Loucy (cell line): ENCODE data around the gene EPYC.

ENCODE experiments used
- H2AFZ ChIP-seq: fragments of 200-600 bp; sonication (generic); 2 replicates; pipeline ENCODE4 v1.6.0; 2016; ENCODE audit warnings: antibody characterized with exemption, mild to moderate bottlenecking, low read length, moderate library complexity
- H3F3A ChIP-seq: fragments of 200-600 bp; 2 replicates; pipeline ENCODE4 v1.6.0; 2016; ENCODE audit warnings: antibody characterized with exemption, low read depth, mild to moderate bottlenecking
- H3K27me3 ChIP-seq: fragments of 200-600 bp; sonication (generic); 2 replicates; pipeline ENCODE4 v1.6.1; 2014; ENCODE audit warnings: low read length, mild to moderate bottlenecking; ENCODE audit not compliant: insufficient read depth, poor library complexity, severe bottlenecking
- H3K36me3 ChIP-seq: fragments of 200-600 bp; sonication (generic); 2 replicates; pipeline ENCODE4 v1.6.1; 2016; ENCODE audit warnings: low read length; ENCODE audit not compliant: insufficient read depth
- H3K4me1 ChIP-seq: fragments of 200-600 bp; sonication (generic); 2 replicates; pipeline ENCODE4 v1.5.1; 2014; ENCODE audit warnings: low read length, mild to moderate bottlenecking; ENCODE audit not compliant: insufficient read depth, poor library complexity, severe bottlenecking
- H3K4me2 ChIP-seq: fragments of 200-600 bp; sonication (generic); 2 replicates; pipeline ENCODE4 v1.6.0; 2014; ENCODE audit warnings: antibody characterized with exemption, low read length, low read depth, mild to moderate bottlenecking; ENCODE audit not compliant: poor library complexity, severe bottlenecking
- H3K4me3 ChIP-seq: fragments of 200-600 bp; sonication (generic); 2 replicates; pipeline ENCODE4 v1.5.1; 2014; ENCODE audit warnings: low read length, mild to moderate bottlenecking, mixed read lengths; ENCODE audit not compliant: poor library complexity, severe bottlenecking
- H3K79me2 ChIP-seq: fragments of 200-600 bp; sonication (generic); 2 replicates; pipeline ENCODE4 v1.6.1; 2014; ENCODE audit warnings: low read length; ENCODE audit not compliant: insufficient read depth
- H3K9ac ChIP-seq: fragments of 200-600 bp; sonication (generic); 2 replicates; pipeline ENCODE4 v1.6.0; 2014; ENCODE audit warnings: mild to moderate bottlenecking, low read depth, low read length, moderate library complexity; ENCODE audit not compliant: poor library complexity, severe bottlenecking
- H3K9me2 ChIP-seq: fragments of 200-600 bp; sonication (generic); replicated peaks from 2 replicates; pipeline ENCODE4 v1.6.1; 2016; ENCODE audit warnings: low read depth, low read length, mixed read lengths
- H3K9me3 ChIP-seq: fragments of 200-600 bp; sonication (generic); 2 replicates; pipeline ENCODE4 v1.6.1; 2014; ENCODE audit warnings: mild to moderate bottlenecking, antibody characterized with exemption, low read length, low read depth; ENCODE audit not compliant: insufficient read depth
- H4K20me1 ChIP-seq: fragments of 200-600 bp; sonication (generic); 2 replicates; pipeline ENCODE4 v1.6.0; 2014; ENCODE audit warnings: antibody characterized with exemption, low read length, mild to moderate bottlenecking; ENCODE audit not compliant: insufficient read depth, poor library complexity, severe bottlenecking
- EZH2phosphoT487 ChIP-seq: fragments of 200-600 bp; IDR thresholded peaks from 2 replicates; pipeline ENCODE4 v1.6.1; 2018; ENCODE audit warnings: antibody characterized with exemption, mild to moderate bottlenecking, moderate library complexity, borderline replicate concordance
- TF ChIP-seq, protein P1 (sequence below): fragments of 200-600 bp; sonication (generic); conservative IDR thresholded peaks from 2 replicates; pipeline ENCODE4 v1.5.1; 2014; ENCODE audit warnings: mild to moderate bottlenecking, antibody characterized with exemption, low read length

The EPYC gene

DNA sequence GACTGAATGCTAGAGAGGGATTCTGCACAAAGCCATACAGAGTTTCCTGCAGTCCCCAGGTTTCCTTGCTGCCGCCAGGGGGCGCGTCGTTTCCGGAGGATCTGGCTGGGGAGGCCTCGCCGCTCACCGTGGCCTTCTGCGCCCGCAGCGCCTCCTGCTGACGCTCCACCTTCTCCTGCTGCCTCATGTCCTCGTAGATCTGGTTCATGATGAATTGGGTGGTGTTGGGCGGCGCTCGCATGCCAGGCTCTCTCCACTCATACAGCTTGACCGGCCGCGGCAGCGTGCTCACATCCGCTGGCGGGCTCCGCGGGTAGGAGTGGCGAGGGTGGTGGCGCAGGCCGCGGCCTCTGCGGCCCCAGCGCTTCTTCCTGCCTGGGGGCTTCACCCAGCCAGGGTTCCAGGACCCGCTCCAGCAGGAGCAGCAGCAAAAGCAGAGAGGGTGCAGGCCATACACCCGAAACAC lies 50.8 kb downstream of the EPYC start:
- Histone ChIP-seq H3K9me2 (no peaks in the 10 kb centered on the region), H3K4me3 (no peak overlapping the region), H3K36me3 (no peaks in the 10 kb centered on the region), H3K27me3 (no peaks in the 10 kb centered on the region), H3K79me2 (no peaks in the 10 kb centered on the region), H3K9me3 (no peaks in the 10 kb centered on the region), H3K4me2 (no peak overlapping the region), H3F3A (no peaks in the 10 kb centered on the region), H2AFZ (no peak overlapping the region), H3K9ac (no peak overlapping the region), H4K20me1 (no peaks in the 10 kb centered on the region), H3K4me1 (no peaks in the 10 kb centered on the region)
- TF ChIP-seq, protein P1, sequence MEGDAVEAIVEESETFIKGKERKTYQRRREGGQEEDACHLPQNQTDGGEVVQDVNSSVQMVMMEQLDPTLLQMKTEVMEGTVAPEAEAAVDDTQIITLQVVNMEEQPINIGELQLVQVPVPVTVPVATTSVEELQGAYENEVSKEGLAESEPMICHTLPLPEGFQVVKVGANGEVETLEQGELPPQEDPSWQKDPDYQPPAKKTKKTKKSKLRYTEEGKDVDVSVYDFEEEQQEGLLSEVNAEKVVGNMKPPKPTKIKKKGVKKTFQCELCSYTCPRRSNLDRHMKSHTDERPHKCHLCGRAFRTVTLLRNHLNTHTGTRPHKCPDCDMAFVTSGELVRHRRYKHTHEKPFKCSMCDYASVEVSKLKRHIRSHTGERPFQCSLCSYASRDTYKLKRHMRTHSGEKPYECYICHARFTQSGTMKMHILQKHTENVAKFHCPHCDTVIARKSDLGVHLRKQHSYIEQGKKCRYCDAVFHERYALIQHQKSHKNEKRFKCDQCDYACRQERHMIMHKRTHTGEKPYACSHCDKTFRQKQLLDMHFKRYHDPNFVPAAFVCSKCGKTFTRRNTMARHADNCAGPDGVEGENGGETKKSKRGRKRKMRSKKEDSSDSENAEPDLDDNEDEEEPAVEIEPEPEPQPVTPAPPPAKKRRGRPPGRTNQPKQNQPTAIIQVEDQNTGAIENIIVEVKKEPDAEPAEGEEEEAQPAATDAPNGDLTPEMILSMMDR: 0 out of 2 replicates have a peak, but pooled peaks have one; percentile 16
- no peak for TF ChIP-seq EZH2phosphoT487

DNA sequence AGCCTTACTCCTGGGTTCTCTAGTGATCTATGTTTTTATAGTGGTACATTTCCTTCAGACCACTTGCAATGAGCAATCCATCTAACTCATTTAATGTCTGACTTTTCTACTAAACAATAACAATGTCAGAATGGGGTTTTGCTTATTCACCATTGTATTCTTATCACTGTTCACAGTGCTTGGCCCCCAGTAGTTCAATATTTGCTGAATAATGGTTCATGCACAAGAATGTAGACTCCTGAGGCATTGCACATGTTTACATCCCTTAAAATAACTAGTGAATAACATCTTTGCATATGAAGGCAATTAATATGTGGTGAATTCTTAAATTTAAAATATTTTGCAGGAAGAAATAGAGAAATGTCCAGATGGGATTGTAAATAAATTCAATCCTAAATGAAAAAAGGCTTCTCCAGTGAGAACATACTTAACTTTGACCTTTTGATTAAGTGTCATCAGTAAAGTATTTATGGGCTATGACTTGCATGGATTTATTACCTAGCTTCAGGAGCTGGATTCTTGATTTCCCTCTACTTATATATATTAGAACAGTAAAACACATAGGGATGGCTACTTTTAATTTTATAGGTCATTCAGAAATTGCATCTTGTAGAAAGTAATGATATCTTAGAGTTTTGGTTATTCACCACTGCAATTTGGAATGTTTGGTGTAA lies 53.2 kb downstream of the EPYC start:
- H3K9me2 ChIP-seq: no peaks in the 10 kb centered on the region
- no peak overlapping the region for H3K9ac ChIP-seq
- no peaks in the 10 kb centered on the region for H3K9me3 ChIP-seq
- no peak overlapping the region for H3K4me3 ChIP-seq
- H2AFZ ChIP-seq: no peak overlapping the region
- TF ChIP-seq EZH2phosphoT487: no peak
- TF ChIP-seq, protein P1: no peak
- no peaks in the 10 kb centered on the region for H3F3A ChIP-seq
- H3K4me2 ChIP-seq: no peak overlapping the region
- no peaks in the 10 kb centered on the region for H3K79me2 ChIP-seq
- no peaks in the 10 kb centered on the region for H3K27me3 ChIP-seq
- H4K20me1 ChIP-seq: no peaks in the 10 kb centered on the region
- no peaks in the 10 kb centered on the region for H3K36me3 ChIP-seq
- no peaks in the 10 kb centered on the region for H3K4me1 ChIP-seq

DNA sequence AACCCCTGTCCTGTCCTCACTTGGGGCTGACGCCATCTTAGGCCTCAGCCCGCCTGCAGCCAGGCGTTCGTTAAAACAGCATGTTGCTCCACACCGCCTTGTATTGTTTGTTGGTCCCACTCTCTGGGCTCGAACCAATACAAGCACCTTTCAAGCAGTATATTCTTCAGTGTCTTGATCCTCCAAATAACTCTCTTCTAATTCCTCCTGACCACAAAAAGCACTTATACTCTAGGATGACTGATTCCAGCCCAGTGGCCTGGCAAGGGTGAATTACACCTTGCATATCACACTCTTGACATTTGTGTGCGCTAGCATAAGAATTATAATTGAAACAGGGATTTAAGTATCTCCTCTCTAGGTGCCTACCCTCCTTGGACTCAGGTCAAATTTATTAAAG lies 56.9 kb downstream of the EPYC start:
- Histone ChIP-seq H3K4me1 (no peaks in the 10 kb centered on the region), H3K4me2 (no peak overlapping the region), H3F3A (no peaks in the 10 kb centered on the region), H3K4me3 (no peak overlapping the region), H3K9ac (no peak overlapping the region), H4K20me1 (no peaks in the 10 kb centered on the region), H3K36me3 (no peaks in the 10 kb centered on the region), H3K9me2 (no peaks in the 10 kb centered on the region), H3K79me2 (no peaks in the 10 kb centered on the region), H3K9me3 (no peaks in the 10 kb centered on the region), H3K27me3 (no peaks in the 10 kb centered on the region), H2AFZ (no peak overlapping the region)
- no peak for TF ChIP-seq EZH2phosphoT487
- TF ChIP-seq, protein P1: no peak
